ENCODE measurements around the gene KDM6B.
A peak's percentile ranks its signal among the peaks of the same experiment; 100 is the strongest.
"Not testable (repeated sequence)": the region's sequence is repeated elsewhere in the genome, so short reads cannot be mapped to it uniquely, and the experiment has no call there.

KDM6B gene
- total RNA-seq: 25.0 to 208 (median 85.1) reads per million in 3 experiments

GRCh38 chr17:7833795-7834541 is at the start of gene KDM6B:
TSS of gene KDM6B (plus strand) at chr17:7834217. CDS start at chr17:7845555, 11,338 bp downstream.
- peak; percentile 86 for DNase-seq

- DNase-seq: no peak
Observed at GRCh38 chr17:7786866-7787265, 47.2 kb upstream of the KDM6B start.

GRCh38 chr17:7789131-7789530 is 44.9 kb upstream of the KDM6B start:
- DNase-seq: no peak

- DNase-seq: no peak
Observed at GRCh38 chr17:7790150-7790549, 43.9 kb upstream of the KDM6B start.

- DNase-seq: no peak
Observed at GRCh38 chr17:7792611-7793010, 41.4 kb upstream of the KDM6B start.

GRCh38 chr17:7794075-7794663 is 39.8 kb upstream of the KDM6B start:
- no peak for DNase-seq

- DNase-seq: no peak
Observed at GRCh38 chr17:7797976-7798375, 36.0 kb upstream of the KDM6B start.

GRCh38 chr17:7798839-7799238 is 35.2 kb upstream of the KDM6B start:
- DNase-seq: no peak

- no peak for DNase-seq
Observed at GRCh38 chr17:7803981-7804380, 30.0 kb upstream of the KDM6B start.

- DNase-seq: no peak
Observed at GRCh38 chr17:7806587-7806986, 27.4 kb upstream of the KDM6B start.

GRCh38 chr17:7807206-7807605 is 26.8 kb upstream of the KDM6B start:
- no peak for DNase-seq

GRCh38 chr17:7809086-7809790 is 24.8 kb upstream of the KDM6B start:
- DNase-seq: no peak

- not testable (repeated sequence) for DNase-seq
Observed at GRCh38 chr17:7809791-7810343, 24.1 kb upstream of the KDM6B start.

GRCh38 chr17:7811251-7811650 is 22.8 kb upstream of the KDM6B start:
- DNase-seq: no peak

GRCh38 chr17:7814969-7815368 is 19.0 kb upstream of the KDM6B start:
- DNase-seq: no peak

- DNase-seq: no peak
Observed at GRCh38 chr17:7816926-7817642, 16.9 kb upstream of the KDM6B start.

GRCh38 chr17:7817643-7817964 is 16.4 kb upstream of the KDM6B start:
- DNase-seq: no peak

- no peak for DNase-seq
Observed at GRCh38 chr17:7818026-7818425, 16.0 kb upstream of the KDM6B start.

- no peak for DNase-seq
Observed at GRCh38 chr17:7818746-7819645, 15.0 kb upstream of the KDM6B start.

GRCh38 chr17:7820231-7820630 is 13.8 kb upstream of the KDM6B start:
- DNase-seq: no peak

- DNase-seq: no peak
Observed at GRCh38 chr17:7822126-7822525, 11.9 kb upstream of the KDM6B start.

GRCh38 chr17:7823581-7824001 is 10.4 kb upstream of the KDM6B start:
- no peak for DNase-seq

Measured in central memory CD4-positive, alpha-beta T cell (primary cell).